HepG2 (cell line): ENCODE measurements around the gene MAFF.

Experiments used
- CEBPB ChIP-seq: IDR thresholded peaks from 2 replicates; pipeline ENCODE4 v1.6.1; 2011; ENCODE audit warnings: low read depth, low read length, improper control_type of control experiment, borderline replicate concordance
- ZFP41 ChIP-seq: sonication (generic); formaldehyde crosslinking; IDR thresholded peaks from 2 replicates; pipeline ENCODE4 v1.4.0; 2020; ENCODE audit warnings: mild to moderate bottlenecking, missing genetic modification reagents, borderline replicate concordance
- TF ChIP-seq, protein P1 (sequence below): sonication (generic); formaldehyde crosslinking; IDR thresholded peaks from 2 replicates; pipeline ENCODE4 v1.8.1; 2023; ENCODE audit warnings: missing genetic modification reagents, inconsistent platforms, borderline replicate concordance

DNA sequence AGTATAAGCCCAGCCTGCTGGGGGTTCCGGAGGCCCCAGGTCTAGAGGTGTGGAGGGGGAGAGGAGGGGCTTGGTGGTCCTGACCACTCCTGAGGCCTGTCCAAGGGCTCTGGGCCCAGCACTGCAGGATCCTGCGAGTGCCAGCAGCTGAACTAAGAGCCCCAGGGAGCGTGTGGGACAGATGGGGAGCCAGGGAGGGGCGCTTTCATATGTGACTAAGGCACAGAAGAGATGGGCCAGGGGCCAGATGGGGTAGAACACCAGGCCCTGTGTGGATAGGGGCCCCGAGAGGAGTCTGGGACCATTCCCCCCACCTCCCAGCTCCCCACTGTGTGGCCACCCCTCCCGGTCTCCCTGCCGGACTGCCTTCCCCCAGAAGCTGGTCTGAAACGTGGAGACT, 18.4 kb downstream of the MAFF start:
- TF ChIP-seq ZFP41 (CRISPR knock-in tag) (no peak), CEBPB (no peak)
- TF ChIP-seq, protein P1, sequence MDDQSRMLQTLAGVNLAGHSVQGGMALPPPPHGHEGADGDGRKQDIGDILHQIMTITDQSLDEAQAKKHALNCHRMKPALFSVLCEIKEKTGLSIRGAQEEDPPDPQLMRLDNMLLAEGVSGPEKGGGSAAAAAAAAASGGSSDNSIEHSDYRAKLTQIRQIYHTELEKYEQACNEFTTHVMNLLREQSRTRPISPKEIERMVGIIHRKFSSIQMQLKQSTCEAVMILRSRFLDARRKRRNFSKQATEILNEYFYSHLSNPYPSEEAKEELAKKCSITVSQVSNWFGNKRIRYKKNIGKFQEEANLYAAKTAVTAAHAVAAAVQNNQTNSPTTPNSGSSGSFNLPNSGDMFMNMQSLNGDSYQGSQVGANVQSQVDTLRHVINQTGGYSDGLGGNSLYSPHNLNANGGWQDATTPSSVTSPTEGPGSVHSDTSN (CRISPR knock-in tag): no peak
